GM18867 (cell line): ENCODE results near the gene IGSF21.

Experiments used
- ATAC-seq: cut with Tn5 transposase; IDR thresholded peaks from one replicate; pipeline ENCODE4 v1.9.1; 2021; ENCODE audit warnings: mild to moderate bottlenecking, moderate library complexity; ENCODE audit not compliant: unreplicated experiment

IGSF21 gene

GRCh38 chr1:18094096-18094495 is 13.5 kb upstream of the IGSF21 start:
- ATAC-seq = no peak

GRCh38 chr1:18097206-18097605 is 10.4 kb upstream of the IGSF21 start:
- ATAC-seq = no peak

DNA sequence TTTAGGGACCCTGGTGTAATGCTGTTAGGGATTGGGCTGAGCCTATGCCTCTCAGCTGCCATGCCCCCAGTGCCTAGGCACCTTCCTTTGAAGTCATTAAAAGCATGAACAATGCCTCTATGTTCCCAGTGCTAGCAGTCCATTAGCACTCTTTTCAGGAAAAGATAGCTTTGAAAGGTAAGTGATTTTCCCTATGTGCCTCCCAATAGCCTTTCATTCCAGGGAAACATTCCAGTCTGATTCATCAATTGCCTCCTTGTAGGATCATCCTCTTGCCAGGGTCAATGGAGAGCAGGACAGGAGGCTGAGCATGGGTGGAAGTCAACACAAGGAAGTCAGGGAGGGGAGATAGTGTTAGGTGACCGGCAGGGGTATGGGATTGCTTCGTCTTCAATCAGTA is 8.6 kb upstream of the IGSF21 start:
- no peak for ATAC-seq

GRCh38 chr1:18100060-18100459 is 7.5 kb upstream of the IGSF21 start:
- ATAC-seq = no peak

GRCh38 chr1:18100491-18101063 is 7.0 kb upstream of the IGSF21 start:
- ATAC-seq = no peak

DNA sequence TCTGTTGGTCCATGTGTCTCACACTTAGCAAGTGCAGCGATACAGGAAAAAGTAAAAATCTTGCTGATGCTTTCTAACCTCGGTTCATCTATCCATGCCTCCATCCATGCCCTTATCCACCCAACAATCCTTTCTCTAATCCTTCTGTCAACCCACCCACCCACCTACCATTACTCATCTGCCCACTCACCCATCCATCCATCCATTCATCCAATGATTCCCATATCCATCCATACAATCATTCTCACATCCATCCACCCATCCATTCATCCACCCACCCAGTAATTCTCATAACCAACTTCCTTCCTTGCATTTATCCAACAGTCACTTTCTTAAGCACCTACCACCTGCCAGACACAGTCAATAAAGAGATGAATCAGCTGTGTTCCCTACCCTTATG is 6.1 kb upstream of the IGSF21 start:
- ATAC-seq = no peak

DNA sequence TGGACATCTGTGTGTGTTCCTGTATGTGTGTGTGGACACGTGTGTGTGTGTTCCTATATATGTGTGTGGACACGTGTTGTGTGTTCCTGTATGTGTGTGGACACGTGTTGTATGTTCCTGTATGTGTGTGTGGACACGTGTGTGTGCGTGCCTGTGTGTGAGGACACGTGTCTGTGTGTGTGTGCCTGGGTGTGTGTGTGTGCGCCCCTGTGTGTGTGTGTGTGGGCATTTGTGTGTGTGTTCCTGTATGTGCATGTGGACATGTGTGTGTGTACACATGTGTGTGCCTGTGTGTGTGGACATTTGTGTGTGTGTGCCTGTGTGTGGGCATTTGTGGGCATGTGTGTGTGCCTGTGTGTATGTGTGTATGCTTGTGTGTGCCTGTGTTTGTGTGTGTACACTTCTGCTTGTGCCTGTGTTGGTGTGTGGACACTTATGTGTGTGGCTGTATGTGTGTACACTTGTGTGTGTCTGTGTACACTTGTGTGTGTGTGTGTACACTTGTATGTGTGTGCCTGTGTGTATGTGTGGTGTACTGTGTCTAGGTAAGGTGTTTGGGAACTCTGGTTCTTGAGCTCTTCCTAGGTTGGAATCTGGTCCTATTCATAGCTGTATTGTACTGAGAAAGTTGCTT is 3.7 kb upstream of the IGSF21 start:
- ATAC-seq = no peak

DNA sequence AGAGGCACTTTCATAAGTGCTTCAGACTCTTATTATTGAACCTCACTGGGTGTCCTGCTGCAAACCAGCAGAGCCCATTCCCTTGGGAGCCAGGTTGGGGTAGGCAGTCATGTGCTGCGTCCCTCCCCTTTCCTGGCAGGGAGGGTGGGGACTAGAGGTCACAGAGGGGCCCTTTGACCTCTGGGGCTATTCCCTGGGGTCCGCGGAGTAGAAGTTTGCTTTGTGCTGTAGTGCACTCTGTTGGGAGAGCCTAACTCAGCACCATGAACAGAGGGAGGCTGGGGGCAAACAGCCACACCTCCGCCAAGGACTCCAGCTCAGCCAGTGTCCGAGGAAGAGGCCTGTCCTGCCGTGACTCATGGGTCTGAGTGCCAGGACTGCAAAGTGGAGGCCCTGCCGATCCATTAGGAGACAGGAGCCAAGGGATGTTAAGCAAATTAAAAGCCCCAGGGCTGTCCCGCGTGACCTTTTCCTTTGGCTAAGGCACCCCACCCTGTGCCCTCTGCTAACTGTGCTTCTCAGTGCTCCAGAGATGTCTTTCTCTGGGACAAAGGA is 3.0 kb upstream of the IGSF21 start:
- no peak for ATAC-seq

GRCh38 chr1:18105196-18105595 is 2.4 kb upstream of the IGSF21 start:
- no peak for ATAC-seq

DNA sequence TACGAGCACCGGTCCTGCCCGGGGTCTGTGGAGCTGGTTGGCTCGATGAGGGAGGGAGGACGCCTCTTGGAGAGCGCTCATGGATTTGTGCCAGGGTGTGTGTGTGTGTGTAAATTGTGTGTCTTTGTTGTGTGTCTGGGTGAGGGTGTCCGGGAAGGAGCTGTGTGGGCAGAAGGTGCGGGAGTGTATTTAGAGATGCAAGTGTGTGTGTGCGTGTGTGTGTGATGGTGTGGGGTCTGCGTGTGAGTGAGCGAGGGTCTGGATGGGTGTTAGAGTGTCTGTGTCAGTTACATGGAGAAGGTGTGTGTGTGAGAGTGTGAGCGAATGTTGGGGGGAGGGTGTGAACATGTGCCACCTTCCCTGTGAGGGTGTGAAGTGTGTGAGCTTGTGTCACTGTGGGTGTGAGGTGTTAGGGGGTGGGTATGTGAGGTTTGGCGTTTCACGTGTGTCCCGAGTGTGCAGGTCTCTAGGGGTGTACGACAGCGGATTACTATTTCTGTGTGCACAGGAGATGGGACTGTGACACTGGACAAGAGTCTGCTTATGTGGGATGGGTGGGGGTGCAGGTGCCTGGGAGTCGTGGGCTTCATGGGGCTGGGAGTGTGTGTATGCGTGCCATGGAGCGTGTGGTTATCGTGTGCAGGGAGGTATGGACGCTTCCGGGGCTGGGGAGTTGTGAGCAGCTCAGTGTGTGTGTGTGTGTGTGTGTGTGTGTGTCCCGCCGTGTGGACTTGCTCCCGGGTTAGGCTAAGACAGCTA is 880 bp downstream of the IGSF21 start:
- no peak for ATAC-seq

GRCh38 chr1:18109058-18109755 is 1.6 kb downstream of the IGSF21 start:
- ATAC-seq = no peak

DNA sequence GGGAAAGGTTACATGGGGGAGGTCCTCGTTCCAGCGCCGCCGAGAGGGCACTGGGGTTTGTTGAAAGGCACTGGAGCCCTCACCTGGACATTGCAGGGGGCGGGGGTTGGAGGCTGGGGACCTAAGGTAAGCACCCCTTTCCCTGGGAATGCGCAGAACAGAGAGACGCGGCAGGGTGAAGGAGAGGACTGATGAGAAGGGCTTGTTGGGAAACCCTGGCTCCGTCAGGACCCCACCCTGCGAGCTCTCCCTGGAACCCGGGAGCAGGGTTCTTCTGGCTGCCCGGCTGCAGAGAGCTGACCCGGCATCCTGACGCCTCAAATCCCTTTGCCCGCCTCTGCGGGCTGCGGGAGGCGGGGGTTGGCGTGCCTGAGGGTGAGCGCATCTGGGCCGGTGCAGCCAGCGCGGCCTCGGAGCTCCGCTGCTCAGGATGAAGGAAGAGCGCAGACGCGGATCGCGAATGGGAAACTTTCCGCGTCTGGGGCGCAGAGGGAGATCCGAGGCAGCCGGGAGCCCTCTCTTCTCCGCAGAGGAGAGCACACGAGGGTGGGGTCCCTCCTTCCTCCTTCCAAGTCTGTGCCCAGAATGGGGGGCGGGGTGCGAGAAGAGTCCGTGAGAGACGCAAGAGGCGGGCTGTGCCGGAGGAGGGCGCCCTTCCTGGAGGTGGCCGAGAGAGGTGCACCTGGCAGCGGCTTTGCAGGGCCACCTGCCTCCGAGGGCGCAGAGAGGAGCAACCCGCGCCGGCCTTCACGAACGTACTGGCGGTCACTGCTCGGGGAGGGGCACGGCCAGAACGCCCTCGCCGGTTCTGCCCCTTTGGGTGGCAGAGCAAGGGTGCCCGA is 2.4 kb downstream of the IGSF21 start:
- no peak for ATAC-seq

- ATAC-seq = no peak
These were observed 3.0 kb downstream of the IGSF21 start for GRCh38 chr1:18110598-18110939.

DNA sequence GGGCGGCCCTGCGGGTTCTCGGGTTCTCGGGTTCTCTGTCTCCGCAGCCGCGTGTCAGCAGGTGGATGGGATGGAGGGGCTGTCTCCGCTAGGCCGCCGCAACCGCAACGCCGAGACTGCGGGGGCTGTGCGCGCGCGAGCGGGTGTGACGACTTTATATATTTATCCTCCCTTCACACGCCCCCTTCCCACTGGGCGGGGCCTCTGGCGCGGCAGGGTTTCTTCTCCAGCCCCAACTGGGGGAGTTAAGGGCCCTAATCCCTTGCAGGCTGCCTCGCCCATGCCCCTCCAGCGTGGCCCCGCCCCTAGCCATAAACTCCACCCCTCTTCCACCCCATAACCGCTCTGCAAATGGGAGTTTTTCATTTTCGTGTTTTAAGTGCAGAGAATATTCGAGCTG is 3.4 kb downstream of the IGSF21 start:
- no peak for ATAC-seq

- ATAC-seq = no peak
These were observed 4.2 kb downstream of the IGSF21 start for GRCh38 chr1:18111605-18112297.

DNA sequence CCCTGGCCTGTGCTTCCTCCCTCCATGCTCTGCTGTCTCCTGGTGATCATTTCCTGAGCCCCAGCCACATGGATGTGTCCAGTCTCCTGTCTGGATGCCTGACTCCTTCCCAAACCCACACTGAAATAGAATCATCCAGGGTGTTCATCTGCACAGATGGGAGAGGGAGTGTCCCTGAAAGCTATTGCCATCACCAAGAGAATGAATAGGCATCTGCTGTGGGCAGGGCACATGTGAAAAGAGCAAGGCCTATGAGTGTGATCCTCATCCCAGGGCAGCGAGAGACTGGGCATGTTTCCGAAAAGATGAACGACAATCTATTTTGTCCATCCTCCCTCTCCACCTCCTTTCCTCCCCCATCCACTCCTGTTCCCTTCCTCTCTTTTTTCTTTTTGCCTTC is 5.0 kb downstream of the IGSF21 start:
- ATAC-seq = no peak

- ATAC-seq = no peak
These were observed 7.3 kb downstream of the IGSF21 start for GRCh38 chr1:18114726-18115410.

DNA sequence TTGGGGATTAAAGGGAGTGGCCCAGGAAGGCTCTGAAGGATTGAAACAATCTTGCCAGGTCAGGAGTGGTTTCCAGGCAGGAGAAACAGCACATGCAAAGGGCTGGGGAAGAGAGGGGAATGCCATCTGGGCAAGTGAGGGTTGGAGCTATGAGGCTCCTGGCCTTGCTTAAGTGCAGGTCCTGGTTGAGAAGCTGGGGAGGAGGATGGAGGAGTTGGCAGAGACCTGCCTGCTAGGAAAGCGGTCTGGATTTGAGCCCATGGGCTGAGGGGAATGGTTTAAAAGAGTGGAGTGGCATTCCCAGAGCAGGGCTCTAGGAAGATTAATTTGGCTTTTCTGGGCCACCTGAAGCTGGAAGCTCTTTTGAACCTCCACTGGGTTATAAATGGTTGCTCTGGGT is 9.2 kb downstream of the IGSF21 start:
- no peak for ATAC-seq

DNA sequence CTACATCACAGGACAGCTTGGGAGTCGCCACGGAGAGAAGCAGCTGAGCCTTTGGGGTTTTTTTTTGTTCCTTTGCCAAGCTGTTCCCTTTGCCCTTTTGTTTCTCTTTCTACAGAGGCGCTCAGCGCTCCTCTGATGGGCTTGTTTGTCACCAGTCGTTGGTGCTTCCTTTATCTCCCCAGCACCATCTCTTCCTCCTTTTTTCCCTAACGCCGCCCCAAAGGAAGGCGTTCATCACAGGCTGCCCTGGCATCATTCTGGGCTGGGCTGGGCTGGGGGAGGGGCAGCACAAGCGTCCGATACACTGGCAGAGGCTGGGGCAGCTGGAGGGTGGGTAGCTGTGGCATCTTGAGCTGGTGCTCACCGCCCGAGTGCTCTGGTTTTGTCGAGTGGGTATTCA is 10.5 kb downstream of the IGSF21 start:
- ATAC-seq = no peak

- ATAC-seq = no peak
These were observed 10.9 kb downstream of the IGSF21 start for GRCh38 chr1:18118491-18118890.
